Upper lobe of left lung (tissue), 6 donors: ENCODE results near the gene GJA9. TPM values are rescaled to one million over a fixed set of nuclear protein-coding genes. Genes with fewer than 3 reads are reported as not detected.

Experiments used
- ATAC-seq, 2 donors: fragments of 200-7000 bp; cut with Tn5 transposase; one replicate each; pipeline ENCODE4 v1.9.1; 2022; ENCODE audit warnings: mild to moderate bottlenecking in 2 of 2, moderate library complexity in 2 of 2; ENCODE audit not compliant: low FRiP score in 2 of 2
- DNase-seq, 2 donors: peaks; one replicate each; pipeline ENCODE4 v3.0.0-alpha.2; 2019 to 2020
- H3K27ac ChIP-seq, 4 donors: fragments of 200-600 bp; sonication (generic); one replicate each; pipeline ENCODE4 v1.5.1; 2016 to 2019
- H3K27me3 ChIP-seq, 4 donors: fragments of 200-600 bp; sonication (generic); one replicate each; pipeline ENCODE4 v1.5.1; 2017 to 2019
- H3K36me3 ChIP-seq, 4 donors: fragments of 200-600 bp; sonication (generic); one replicate each; pipeline ENCODE4 v1.5.1; 2016 to 2019
- H3K4me1 ChIP-seq, 4 donors: fragments of 200-600 bp; sonication (generic); one replicate each; pipeline ENCODE4 v1.5.1; 2018 to 2019
- H3K4me3 ChIP-seq, 4 donors: fragments of 200-600 bp; sonication (generic); one replicate each; pipeline ENCODE4 v1.5.1; 2017 to 2019; ENCODE audit warnings: mild to moderate bottlenecking in 2 of 4, moderate library complexity in 1 of 4
- H3K9me3 ChIP-seq, 4 donors: fragments of 200-600 bp; sonication (generic); one replicate each; pipeline ENCODE4 v1.5.1; 2018 to 2019
- CTCF ChIP-seq, 6 experiments: fragments of 450-650 bp in 4 of 6; fragments of 200-600 bp in 2 of 6; sonication (generic) in 2 of 6; IDR thresholded peaks; one replicate each; pipeline ENCODE4 v1.5.1; 2016 to 2019; ENCODE audit warnings: antibody characterized with exemption in 6 of 6
- EP300 ChIP-seq, 4 donors: sonication (generic); formaldehyde crosslinking; IDR thresholded peaks; one replicate each; pipeline ENCODE4 v1.5.1; 2017; ENCODE audit warnings: antibody characterized with exemption in 4 of 4, control low read depth in 2 of 4
- POLR2A ChIP-seq, 4 donors: fragments of 450-650 bp; IDR thresholded peaks; one replicate each; pipeline ENCODE4 v1.5.1; 2016 to 2017; ENCODE audit warnings: antibody characterized with exemption in 4 of 4, mild to moderate bottlenecking in 2 of 4
- POLR2AphosphoS5 ChIP-seq, 2 donors: sonication (generic); formaldehyde crosslinking; IDR thresholded peaks; one replicate each; pipeline ENCODE4 v1.5.1; 2017; ENCODE audit warnings: antibody characterized with exemption in 2 of 2
- WGBS, 2 donors: methylation state at CpG; one replicate each; pipeline ENCODE4 v1.1.5; 2017 to 2018; 5-methylcytosine and 5-hydroxymethylcytosine counted together
- small RNA-seq, 4 donors: library from RNA; depleted of rRNA; stranded (forward); fragments of <200 nt; gene quantifications; one replicate each; pipeline ENCODE3, GENCODE V24; 2016
- total RNA-seq, 6 donors: library from RNA; depleted of rRNA in 4 of 6; stranded (reverse); fragments of >200 nt in 4 of 6; gene quantifications; one replicate each; pipeline versions ENCODE4 v1.1.0 to v1.2.1, GENCODE V29; 2016 to 2021
- donor health status: DM: no; HTN: no; CAD: no; lungs with moderate emphysema.
- donor health status: DM: no; HTN: yes; CAD: no; lungs with severe emphysema.

The GJA9 gene
- total RNA-seq, 6 donors from 2014 or later = not detected

GRCh38 chr1:38829368-38829767 is 52.0 kb downstream of the GJA9 start:
- Histone ChIP-seq H3K27ac (no peak overlapping the region), H3K27me3 (no peaks in the 10 kb centered on the region), H3K9me3 (no peaks in the 10 kb centered on the region), H3K4me3 (no peak overlapping the region), H3K36me3 (no peaks in the 10 kb centered on the region), H3K4me1 (no peaks in the 10 kb centered on the region)
- TF ChIP-seq POLR2A (IDR thresholded peaks at IDR 0.05) (no peak), CTCF (IDR thresholded peaks at IDR 0.05) (no peak), POLR2AphosphoS5 (IDR thresholded peaks at IDR 0.05) (no peak), EP300 (IDR thresholded peaks at IDR 0.05) (no peak)
- DNase-seq (no peak), ATAC-seq (no peak)
- 30 to 42% methylated on average over 1 of the region's 1 CpG for WGBS, 2 donors

- Histone ChIP-seq H3K36me3 (no peaks in the 10 kb centered on the region), H3K4me1 (no peaks in the 10 kb centered on the region), H3K27me3 (no peaks in the 10 kb centered on the region), H3K9me3 (no peaks in the 10 kb centered on the region), H3K27ac (no peak overlapping the region), H3K4me3 (no peak overlapping the region)
- ATAC-seq (no peak), DNase-seq (no peak)
- TF ChIP-seq CTCF (IDR thresholded peaks at IDR 0.05) (no peak), POLR2A (IDR thresholded peaks at IDR 0.05) (no peak), EP300 (IDR thresholded peaks at IDR 0.05) (no peak), POLR2AphosphoS5 (IDR thresholded peaks at IDR 0.05) (no peak)
- 64 to 80% methylated on average over 2 of the region's 2 CpGs for WGBS, 2 donors
Measured at GRCh38 chr1:38827318-38827717, 54.1 kb downstream of the GJA9 start.

- no peak for ATAC-seq
Measured at GRCh38 chr1:38826886-38827285, 54.5 kb downstream of the GJA9 start.

GRCh38 chr1:38826262-38826661 is 55.1 kb downstream of the GJA9 start:
- WGBS, 2 donors = 72 to 74% methylated on average over 3 of the region's 3 CpGs
- no peaks in the 10 kb centered on the region for H3K27me3 ChIP-seq
- H3K4me3 ChIP-seq = no peak overlapping the region
- DNase-seq = no peak
- no peak overlapping the region for H3K27ac ChIP-seq
- no peak for ATAC-seq
- no peaks in the 10 kb centered on the region for H3K9me3 ChIP-seq
- H3K4me1 ChIP-seq = no peaks in the 10 kb centered on the region
- TF ChIP-seq POLR2A (IDR thresholded peaks at IDR 0.05) = no peak
- TF ChIP-seq CTCF (IDR thresholded peaks at IDR 0.05) = no peak
- TF ChIP-seq EP300 (IDR thresholded peaks at IDR 0.05) = no peak
- TF ChIP-seq POLR2AphosphoS5 (IDR thresholded peaks at IDR 0.05) = no peak
- H3K36me3 ChIP-seq = no peaks in the 10 kb centered on the region

More at GRCh38 chr1:38826886-38827285, 54.5 kb downstream of the GJA9 start:
- H3K9me3 ChIP-seq = no peaks in the 10 kb centered on the region
- no peak for DNase-seq
- no peak overlapping the region for H3K4me3 ChIP-seq
- H3K27me3 ChIP-seq = no peaks in the 10 kb centered on the region
- no peaks in the 10 kb centered on the region for H3K36me3 ChIP-seq
- H3K27ac ChIP-seq = no peak overlapping the region
- TF ChIP-seq POLR2AphosphoS5 (IDR thresholded peaks at IDR 0.05) (no peak), CTCF (IDR thresholded peaks at IDR 0.05) (no peak)
- no peaks in the 10 kb centered on the region for H3K4me1 ChIP-seq

Small RNAs within 50 kb of the gene (small RNA-seq; reads per million reads assigned to genes)
- 0 reads per million in 4 donors for gene GJA9-MYCBP
- gene RNU6-605P = 0 reads per million in 4 donors

Other genes with a start within 250 kb of the GJA9 start
- 10 to 100 TPM in 5 of 6 donors, 1 to 10 TPM in 1; 9.0 to 30.8 (median 24.9) TPM for gene RRAGC, start 21.8 kb downstream of the GJA9 start, total RNA-seq
- gene MYCBP, start 8.2 kb downstream of the GJA9 start, total RNA-seq = 10 to 100 TPM in 4 of 6 donors, 1 to 10 TPM in 2; 2.8 to 23.7 (median 12.9) TPM
- gene RHBDL2, start 60.2 kb upstream of the GJA9 start, total RNA-seq = 1 to 10 TPM in 5 of 6 donors, under 1 TPM in 1; 0.43 to 7.8 (median 2.2) TPM
- 10 to 100 TPM; 10.5 to 50.6 (median 37.8) TPM for gene AKIRIN1, start 109.7 kb upstream of the GJA9 start, total RNA-seq
- gene NDUFS5, start 144.8 kb upstream of the GJA9 start, total RNA-seq = 100 to 1,000 TPM; 108 to 250 (median 166) TPM